Activated CD8-positive, alpha-beta memory T cell treated with anti-CD3 and anti-CD28 coated beads, Interleukin-2, amount 50 U/mL, for 4 hours (primary cell): ENCODE data around the gene IRS2.
"Not testable (repeated sequence)": the region's sequence is repeated elsewhere in the genome, so short reads cannot be mapped to it uniquely, and the experiment has no call there.

Source experiments
- DNase-seq: peaks from one replicate; pipeline ENCODE4 v3.0.0-alpha.2; 2020

The IRS2 gene

DNA sequence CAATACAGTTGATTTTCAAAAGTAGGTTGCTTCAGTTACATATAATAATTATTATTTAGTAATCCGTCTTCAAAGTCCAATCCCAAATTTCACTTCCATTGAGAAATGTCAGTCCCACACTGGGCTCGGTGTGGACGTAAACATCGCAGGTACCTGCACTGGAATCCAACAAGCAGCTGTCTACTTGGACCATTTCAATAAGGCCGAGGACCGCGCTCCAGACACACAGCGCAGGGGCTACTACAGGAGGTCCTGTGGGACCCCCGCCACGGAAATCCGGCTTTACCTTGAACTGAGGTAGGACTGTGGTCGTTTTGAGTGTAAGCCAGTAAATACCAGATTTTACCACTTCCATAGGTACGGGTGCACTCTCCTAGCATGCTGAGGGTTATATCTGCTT, 30.8 kb downstream of the IRS2 start:
- no peak for DNase-seq

DNA sequence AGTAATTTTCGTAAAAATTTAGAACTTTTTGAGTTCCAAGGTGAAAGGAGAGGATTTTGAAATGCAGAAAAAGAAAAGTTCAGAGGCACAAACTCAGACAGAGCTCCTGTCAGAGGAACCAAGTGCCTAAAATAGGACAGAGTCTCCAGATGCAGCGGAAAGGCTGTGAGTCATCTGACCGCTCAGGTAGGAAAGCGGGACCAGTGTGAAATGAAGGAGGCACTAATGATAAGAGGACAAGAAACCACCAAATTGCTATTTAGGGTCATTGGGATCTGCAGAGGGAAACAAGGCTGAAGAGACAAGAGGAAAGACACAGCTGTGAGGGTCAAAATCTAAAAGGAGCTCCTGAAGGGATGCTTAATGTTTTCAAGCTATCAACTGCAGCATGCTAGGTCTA, 34.9 kb downstream of the IRS2 start:
- DNase-seq = no peak

DNA sequence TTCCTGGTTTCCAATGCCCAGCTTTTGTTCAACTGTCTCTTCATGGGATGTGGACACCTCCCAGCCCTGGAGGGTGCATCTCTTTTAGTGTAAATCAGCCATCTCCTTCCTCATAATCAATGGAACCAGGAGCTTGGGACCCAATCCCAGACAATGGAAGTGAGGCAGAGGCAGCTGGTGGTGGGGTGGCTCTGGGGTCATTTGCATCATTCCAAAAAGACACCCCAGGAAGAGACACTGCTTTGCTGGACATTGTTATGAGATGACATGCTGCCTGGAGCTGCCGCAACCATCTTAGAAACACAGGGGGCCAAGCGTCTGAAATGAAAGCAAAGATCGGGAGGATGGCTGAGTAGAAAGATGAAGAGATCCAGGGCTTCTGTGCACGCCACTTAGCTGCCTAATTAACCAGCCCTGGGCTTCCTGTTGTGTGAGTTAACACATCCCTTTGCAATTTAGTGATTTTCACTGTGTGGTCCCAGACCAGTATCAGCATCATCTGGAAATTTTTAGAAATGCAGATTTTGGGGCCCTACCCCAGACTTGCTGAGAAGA, 36.1 kb downstream of the IRS2 start:
- DNase-seq = no peak

DNA sequence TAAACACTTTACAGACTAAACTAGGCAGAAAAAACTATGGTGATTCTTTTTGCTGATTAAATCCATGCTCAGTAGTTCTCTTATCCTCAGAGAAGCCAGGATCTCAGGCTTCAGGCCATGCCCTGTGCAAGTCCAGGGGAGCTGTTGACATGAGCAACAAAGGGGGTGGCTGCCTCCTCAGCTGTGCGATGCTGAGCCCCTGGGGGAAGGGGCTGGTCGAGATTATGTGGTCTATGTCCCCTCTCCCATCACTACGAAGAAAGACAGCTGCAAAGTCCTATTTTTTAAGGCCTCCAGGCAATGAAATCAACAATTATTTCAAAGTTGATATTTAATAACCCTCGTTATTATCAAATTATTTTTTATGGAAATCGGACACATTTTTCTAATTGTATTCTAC, 37.0 kb downstream of the IRS2 start:
- no peak for DNase-seq

DNA sequence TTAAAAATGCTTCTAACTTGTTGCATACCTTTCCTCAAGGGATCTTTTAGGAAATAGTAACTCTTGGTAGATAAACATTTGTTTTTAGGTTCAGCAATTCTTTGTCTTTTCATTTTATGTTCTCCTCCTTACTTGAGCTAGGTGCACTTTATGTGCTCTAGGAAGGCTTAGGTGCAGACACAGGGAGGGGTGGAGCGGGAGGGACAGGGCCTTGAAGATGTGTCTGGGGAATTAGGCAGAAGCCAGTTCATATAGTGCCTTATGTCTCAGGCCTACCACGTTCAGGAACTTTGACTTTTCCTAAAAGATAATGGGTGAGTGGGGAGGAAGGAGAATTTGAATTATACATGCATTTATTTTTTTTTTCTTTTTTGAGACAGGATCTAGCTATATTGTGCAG, 37.7 kb downstream of the IRS2 start:
- no peak for DNase-seq

DNA sequence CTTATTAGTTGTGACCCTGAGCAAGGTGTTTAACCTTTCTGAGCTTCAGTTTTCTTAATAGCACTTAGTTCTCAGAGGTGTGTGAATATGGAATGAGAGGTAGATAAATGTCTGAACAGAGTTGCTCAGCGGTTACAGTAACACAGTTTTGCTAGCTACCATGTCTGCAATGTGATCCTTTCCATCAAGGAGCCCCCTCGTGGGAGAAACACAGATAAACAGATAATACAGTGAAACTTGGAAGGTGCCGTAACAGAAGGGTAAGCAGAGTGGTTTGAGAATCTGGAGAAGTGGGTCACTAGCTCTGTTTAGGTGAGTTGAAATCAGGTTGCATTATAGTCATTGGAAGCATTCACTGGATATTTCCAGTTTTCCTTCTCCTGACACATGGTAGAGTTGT, 38.9 kb downstream of the IRS2 start:
- no peak for DNase-seq

DNA sequence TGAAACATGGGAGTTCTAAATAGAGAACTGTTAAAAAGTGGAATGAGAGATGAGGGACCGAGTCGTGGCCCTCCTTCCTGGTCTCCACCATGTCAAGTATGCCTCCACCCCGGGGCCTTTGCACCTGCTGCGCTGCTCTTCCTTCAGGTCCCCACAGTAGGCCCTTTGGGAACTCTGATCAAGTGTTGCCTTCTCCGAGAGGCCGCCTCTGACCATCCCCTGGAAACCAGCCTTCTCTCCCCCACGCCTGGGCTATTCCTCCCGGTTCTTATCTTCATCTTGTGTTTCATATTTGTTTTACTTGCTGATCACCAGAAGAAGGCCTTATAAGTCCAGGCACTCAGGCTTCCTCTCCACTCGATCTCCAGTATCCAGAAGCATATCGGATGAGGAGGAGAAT, 40.0 kb downstream of the IRS2 start:
- DNase-seq = no peak

DNA sequence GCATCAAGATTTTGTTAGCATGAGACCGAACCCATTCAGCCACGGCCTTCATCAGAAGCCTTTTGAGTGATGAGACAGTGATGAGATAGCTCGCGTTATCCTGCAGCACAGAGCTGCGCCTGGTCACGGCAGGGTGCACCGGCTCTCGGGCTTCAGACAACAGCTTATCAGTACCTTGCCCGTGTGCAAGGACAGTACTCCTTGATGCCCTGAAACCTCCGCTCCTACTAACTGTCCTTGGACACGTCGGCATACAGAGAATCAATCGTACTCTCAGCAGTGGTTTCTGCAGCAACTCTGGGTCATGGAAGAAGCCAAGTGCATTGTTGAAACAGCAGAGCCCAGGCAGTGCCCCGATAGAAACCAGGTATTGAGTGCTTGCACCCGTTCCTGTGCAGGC, 40.7 kb downstream of the IRS2 start:
- no peak for DNase-seq

DNA sequence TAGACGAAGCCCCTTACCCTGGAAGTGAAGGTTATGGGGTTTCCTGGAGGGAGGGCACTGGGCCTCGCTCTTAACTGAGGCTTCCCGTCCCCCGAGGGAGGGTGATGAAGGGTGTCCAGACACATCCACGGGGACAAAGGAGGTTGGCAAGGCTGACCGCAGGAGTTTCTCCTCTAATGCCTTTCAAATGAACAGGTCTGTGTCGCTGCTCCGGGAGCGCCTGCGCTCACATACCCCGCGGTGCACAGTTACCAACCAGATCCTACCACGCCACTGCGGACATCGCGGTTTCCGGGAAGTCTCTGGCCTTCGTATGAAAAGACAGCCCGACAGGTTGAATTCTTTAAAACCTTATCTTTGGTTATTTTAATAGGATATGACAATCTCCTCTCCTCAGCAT, 41.3 kb downstream of the IRS2 start:
- no peak for DNase-seq

DNA sequence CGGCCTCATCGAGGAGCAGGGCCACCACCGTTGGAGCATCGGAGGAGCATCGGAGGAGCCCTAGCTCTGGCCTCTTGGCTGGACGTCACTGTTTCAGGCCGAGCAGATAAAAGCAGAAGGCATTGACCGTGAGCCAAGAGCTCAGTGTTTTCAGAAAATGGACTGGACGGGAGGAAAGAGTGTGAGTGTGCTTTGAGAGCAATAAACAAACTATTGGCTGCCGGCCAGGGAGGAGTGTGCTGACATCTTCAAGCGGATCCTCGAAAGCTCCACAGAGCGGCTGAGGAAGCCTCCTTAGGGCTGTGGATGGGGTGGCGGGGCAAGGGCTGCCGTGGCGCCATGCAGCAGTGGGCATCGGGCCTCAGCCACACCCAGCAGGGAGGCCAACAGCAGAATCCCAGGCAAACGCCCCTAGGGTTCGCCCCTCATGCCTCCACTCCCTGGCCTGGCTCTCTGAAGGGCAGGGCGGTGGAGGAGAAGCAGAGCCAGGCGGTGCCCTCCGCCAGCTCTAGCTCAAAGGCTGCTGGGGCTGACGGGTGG, 41.8 kb downstream of the IRS2 start:
- DNase-seq = no peak

DNA sequence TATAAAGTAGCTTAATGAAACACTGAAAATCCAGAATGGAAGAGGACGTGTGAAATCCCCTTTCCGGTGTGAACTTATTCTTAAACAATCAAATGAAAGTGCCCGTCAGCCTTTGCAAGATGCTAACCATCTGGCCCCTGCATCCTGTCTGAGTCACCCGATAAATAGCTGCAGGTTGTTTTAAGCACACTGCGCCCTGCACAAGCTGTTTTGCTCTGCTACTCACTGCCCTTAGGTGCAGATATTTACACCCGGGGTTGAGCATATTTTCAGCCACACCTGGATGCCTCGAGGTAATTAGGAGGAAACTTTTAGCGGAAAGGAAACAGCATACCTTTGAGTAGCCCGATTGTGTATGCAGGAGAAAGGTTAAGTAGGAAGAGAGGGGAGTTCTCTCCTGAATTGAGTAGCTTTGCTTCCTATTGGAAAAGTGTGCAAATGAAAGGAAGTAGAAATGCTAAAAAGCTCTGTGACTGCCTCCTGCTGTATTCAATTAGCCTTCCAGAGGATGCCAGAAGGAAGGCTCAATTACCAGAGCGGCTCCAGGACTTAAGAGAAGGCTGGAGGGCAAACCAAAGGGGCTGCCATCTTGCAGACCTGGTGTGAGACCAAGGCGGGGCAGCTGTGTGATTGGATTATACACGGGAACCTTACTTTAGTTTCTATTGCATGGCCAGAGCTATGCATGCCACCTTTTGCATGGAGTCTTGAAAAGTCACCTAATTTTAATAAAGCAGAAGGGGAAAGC, 42.5 kb downstream of the IRS2 start:
- DNase-seq = no peak

DNA sequence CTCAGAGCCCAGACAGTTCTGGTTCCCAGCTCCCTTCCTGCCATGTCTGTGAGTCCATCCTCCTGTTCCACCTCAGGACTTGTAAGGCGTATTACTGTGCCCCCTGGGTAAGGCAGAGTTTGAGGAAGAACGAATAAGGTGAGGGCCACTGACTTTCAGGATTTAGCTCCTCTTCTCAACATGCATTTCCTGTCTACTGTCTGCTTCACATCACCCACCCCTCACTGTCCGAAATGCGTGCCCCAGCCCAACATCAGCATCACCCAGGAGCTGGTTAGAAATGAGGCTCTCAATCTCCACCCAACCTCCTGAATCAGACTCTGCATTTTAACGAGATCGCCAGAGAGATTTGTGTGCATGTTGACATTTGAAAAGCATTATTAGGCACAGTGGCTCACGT, 44.4 kb downstream of the IRS2 start:
- DNase-seq = no peak

DNA sequence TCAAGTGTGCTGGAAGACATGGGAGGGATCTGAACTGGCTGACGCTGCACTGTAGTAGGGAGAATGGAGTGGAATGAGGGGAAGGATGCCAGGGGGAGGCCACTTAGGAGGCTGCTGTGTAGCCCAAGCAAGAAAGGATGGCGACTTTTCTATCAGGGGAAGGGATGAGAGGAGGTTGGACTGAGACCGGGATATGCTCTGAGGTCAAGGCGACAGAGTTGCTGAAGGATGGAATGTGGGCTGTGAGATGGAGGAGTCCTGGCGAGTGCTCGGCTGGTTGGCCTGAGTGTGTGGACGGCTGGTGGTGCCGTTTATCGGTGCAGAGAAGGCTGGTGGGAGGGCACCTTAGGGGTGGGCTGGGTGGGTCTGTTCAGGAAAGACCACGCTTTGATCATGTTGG, 45.7 kb downstream of the IRS2 start:
- DNase-seq = no peak

DNA sequence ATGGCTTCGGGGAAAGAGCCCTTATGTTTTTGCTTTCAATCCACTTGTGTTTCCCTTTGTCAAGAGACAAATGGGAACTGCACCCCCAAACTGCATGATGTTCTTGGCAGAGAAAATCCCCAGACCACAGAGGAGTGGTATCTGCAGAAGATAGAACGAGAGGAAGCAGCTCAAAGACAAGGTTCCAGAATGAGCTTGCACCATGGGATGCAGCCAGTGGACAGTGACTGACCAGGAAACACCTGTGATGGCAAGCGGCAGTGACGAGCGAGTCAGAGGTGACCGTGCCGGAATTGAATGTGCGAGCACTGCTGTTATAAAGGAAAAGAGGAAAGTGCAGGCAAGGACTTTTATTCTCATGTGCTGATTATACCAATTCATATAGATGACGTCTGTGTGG, 46.3 kb downstream of the IRS2 start:
- DNase-seq = no peak

DNA sequence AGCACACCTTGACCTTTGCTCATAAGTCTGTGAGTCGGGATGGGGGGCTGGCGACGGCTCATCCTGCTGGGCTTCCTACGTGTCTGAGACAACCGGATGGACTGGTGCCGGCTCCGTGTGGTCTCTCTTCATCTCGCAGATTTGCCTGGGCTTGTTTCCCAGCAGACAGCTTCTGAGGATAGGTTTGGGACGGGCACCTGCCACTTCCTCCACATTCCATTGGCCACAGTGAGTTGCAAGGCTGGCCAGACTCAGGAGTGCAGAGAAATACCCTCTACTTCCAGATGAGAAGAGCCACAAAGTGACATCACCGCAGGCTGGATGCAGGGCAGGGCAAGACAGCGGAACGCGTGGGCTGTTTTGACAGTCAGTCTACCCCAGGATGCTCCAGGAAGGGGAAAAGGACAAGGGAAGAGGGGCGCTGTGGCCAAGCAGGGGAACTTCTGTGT, 48.1 kb downstream of the IRS2 start:
- no peak for DNase-seq

DNA sequence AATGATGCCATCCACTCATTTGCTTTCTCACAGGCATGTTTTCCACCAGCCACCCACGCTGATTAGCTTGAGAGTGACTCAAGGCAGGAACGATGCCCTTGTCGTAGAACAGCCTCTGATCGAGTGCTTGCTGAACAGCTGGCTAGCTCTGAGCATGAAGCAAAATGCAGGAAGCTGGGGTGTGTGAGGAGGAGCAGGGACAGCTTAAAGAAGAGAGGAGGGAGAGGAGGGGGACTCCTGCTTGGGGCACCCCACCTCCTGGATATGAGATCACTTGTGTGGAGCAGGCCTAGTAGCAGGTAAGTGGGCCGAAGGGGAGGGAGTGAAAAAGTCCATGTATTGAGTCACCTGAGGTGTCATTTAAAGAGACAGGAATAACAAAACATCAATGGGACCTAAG, 48.8 kb downstream of the IRS2 start:
- no peak for DNase-seq

DNA sequence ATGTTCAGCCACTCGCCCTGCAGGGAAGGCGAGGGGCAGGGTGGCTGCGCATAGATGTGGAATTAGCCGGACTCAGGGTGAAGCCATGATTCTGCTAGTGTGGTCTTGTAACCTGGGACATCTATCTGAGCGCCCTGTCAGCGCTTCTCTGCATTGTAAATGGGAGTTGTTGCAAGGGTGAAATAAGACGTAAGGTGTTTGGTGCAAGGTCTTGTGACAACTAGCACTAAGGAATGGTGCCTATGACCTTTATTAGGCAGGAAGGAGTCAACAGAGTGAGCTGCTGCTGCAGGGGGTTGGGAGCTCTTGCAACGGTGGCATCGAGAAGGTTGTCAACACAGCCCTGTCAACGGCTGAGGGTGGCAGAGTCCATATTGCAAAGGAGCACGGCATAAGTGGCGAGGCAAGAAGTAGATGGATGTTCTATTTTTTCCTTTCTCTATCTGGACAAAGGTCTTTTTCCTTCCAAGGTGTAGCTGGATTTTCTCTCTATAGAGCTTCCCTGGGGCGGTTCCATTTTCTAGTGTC, 49.3 kb downstream of the IRS2 start:
- no peak for DNase-seq

DNA sequence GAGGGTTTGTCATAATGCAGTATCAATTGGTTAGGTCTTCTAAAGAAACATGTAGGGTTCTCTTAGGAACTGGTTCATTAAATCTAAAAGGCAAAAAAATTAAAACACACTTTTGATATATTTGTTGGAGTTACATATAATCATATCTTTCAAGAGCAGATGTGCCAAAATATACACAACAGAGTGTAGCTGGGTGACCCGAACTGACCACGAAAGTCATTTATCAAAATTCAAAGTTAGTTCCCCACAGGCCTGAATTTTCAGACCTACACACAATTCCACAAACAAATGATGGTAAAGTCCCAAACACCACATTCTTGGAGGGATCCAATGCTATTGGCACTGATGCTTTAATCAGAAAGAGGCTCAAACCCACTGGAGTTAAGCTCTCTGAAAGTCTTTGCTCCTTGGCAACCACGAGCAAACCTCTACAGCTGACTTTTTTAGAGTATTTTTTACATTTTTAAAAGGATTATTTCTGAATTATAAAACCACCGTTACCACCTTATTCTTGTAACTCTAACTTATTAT, 50.9 kb downstream of the IRS2 start:
- no peak for DNase-seq

DNA sequence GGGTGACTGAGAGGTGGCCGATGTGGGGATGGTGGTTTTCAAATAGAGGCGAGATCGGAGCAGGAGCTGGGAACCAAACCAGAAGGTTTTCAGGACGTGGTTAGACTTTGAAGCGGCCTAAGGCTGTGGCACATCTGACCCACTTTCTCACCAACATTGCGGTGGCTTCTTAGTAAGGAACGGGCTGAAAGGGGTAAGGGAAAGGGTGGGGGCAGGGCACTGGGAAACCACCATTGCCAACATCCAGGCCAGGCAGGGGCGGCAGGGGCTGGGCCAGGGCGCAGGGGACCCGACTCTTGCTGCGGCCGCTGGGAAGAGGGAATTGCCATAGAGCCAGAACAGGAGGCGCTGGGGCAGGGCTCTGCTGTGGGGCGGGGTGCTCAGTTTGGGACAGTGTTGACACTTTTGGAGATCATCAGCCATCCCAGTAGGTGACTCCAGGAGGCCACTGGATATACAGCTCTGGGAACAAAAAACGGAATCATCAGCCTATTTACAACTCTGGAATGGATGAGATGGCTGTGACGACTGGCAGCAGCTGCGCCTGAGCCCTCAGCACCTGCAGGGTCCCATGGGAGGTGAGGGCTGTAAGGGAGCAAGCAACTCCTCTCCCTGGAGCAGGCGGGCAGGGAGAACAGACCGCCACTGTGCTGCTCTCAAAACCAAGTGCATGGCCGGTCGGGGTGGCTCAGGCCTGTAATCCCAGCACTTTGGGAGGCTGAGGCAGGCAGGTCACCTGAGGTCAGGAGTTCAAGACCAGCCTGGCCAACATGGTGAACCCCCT, 52.2 kb downstream of the IRS2 start:
- no peak for DNase-seq

DNA sequence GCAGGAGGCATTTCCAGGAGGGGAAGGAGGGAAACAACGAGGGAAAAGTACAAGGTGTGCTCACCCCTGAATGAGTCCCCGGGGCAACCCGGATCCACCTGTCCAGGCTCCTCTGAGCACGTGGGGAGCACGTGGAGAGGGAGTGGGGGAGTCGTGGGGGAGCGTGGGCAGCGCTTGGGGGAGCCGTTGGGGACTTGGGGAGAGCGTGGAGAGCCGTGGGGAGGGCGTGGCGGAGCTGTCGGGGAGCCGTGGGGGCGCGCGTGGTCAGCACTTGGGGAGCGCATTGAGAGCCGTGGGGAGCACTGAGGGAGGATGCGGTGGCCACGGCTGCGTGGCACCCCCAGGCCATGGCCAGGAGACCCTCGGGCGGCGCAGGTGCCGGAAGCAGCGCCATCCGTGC, 52.8 kb downstream of the IRS2 start:
- no peak for DNase-seq

DNA sequence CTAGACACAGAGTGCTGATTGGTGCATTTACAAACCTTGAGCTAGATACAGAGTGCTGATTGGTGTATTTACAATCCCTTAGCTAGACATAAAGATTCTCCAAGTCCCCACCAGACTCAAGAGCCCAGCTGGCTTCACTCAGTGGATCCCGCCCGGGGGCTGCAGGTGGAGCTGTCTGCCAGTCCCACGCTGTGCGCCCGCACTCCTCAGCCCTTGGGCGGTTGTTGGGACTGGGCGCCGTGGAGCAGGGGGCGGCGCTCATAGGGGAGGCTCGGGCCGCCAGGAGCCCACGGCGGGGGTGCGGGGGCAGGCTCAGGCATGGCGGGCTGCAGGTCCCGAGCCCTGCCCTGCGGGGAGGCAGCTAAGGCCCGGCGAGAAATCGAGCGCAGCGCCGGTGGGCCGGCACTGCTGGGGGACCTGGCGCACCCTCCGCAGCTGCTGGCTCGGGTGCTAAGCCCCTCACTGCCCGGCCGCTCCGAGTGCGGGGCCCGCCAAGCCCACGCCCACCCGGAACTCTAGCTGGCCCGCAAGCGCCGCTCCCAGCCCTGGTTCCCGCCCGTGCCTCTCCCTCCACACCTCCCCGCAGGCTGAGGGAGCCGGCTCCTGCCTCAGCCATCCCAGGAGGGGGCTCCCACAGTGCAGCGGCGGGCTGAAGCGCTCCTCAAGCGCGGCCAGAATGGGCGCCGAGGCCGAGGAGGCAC, 53.8 kb downstream of the IRS2 start:
- DNase-seq = not testable (repeated sequence)

DNA sequence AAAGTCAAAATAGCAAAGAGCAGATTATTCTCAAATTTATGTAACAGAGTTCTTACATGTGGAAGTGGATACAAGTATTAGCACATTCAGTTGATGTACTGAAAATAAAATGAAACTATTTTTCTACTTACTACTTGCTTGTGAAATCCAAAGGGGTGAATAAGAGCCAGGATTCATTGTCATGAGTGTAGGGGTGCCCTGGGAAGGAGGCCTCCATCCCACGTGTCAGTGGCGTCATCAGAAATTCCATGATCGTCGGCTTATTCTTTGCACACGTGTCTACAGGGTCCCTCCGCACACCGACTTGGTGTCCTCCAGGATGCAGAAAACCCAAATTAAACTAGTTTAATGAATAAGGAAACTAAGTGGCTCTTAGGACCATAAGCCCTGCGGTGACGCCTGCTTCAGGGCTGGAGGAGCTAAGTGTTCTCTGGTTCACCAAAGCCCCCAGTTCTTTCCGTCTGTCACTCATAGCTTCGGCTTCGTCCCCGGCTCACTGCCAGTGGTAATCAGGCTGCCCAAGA, 55.5 kb downstream of the IRS2 start:
- no peak for DNase-seq
